A673 (cell line): Measurements from ENCODE around the gene CACNA1A. TPM values are rescaled to one million over a fixed set of nuclear protein-coding genes. Genes with fewer than 3 reads are reported as not detected.

Experiments
- BruUV-seq: library from RNA; stranded (reverse); fragments of 400-500 nt; replicated peaks from 2 replicates; lab custom pipeline; 2021; lab: Mats Ljungman, UMichigan
- CTCF ChIA-PET: fragments of 300-600 bp; sonication (Branson Sonifier 250); formaldehyde crosslinking; loops from one replicate; lab custom pipeline; 2022; ENCODE audit warnings: antibody characterized with exemption; lab: Charles Lee
- POLR2A ChIA-PET: fragments of 300-600 bp; sonication (Branson Sonifier 250); formaldehyde crosslinking; loops from one replicate; lab custom pipeline; 2022; ENCODE audit warnings: antibody characterized with exemption; ENCODE audit not compliant: low non-redundant PET; lab: Charles Lee
- DNase-seq: peaks from one replicate; pipeline ENCODE4 v3.0.0-alpha.2; 2015; ENCODE audit warnings: low spot score
- H3K27ac ChIP-seq: fragments of 200-600 bp; sonication (generic); 2 replicates; pipeline ENCODE4 v1.5.1; 2016; ENCODE audit warnings: mixed run types, low read depth, mild to moderate bottlenecking, mixed read lengths, antibody characterized with exemption, low read length; ENCODE audit not compliant: poor library complexity, severe bottlenecking
- H3K27me3 ChIP-seq: fragments of 200-600 bp; sonication (generic); replicated peaks from 2 replicates; pipeline ENCODE4 v1.6.1; 2017; ENCODE audit warnings: mixed run types, low read depth, mild to moderate bottlenecking, mixed read lengths, antibody characterized with exemption, low read length; ENCODE audit not compliant: insufficient read depth, poor library complexity
- H3K36me3 ChIP-seq: fragments of 200-600 bp; sonication (generic); 2 replicates; pipeline ENCODE4 v1.6.1; 2016; ENCODE audit warnings: mixed run types, mild to moderate bottlenecking, mixed read lengths, antibody characterized with exemption, low read length; ENCODE audit not compliant: insufficient read depth, poor library complexity, severe bottlenecking
- H3K4me1 ChIP-seq: fragments of 200-600 bp; sonication (generic); 2 replicates; pipeline ENCODE4 v1.6.1; 2017; ENCODE audit warnings: mixed run types, mild to moderate bottlenecking, mixed read lengths, antibody characterized with exemption, low read length; ENCODE audit not compliant: insufficient read depth, poor library complexity, severe bottlenecking
- H3K4me3 ChIP-seq: fragments of 200-600 bp; sonication (generic); 2 replicates; pipeline ENCODE4 v1.5.1; 2016; ENCODE audit warnings: low read depth, mixed run types, mild to moderate bottlenecking, mixed read lengths, low read length; ENCODE audit not compliant: poor library complexity, severe bottlenecking
- H3K9me3 ChIP-seq: fragments of 200-600 bp; sonication (generic); 2 replicates; pipeline ENCODE4 v1.6.1; 2016; ENCODE audit warnings: mixed run types, low read depth, mild to moderate bottlenecking, mixed read lengths, antibody characterized with exemption, low read length; ENCODE audit not compliant: poor library complexity, severe bottlenecking
- EZH2 ChIP-seq: fragments of 200-600 bp; sonication (generic); IDR thresholded peaks from 2 replicates; pipeline ENCODE4 v1.6.1; 2017; ENCODE audit warnings: borderline replicate concordance, low read depth, mild to moderate bottlenecking, mixed read lengths, antibody characterized with exemption, low read length; ENCODE audit not compliant: poor library complexity, severe bottlenecking
- intact Hi-C: fragments of 100-400 bp; cut with micrococcal nuclease; formaldehyde crosslinking; loops from one replicate; pipeline ENCODE4 v1.10.0; 2022; ENCODE audit not compliant: unreplicated experiment
- total RNA-seq: library from RNA; stranded (reverse); gene quantifications from 2 replicates; pipeline ENCODE4 v1.2.3, GENCODE V29; 2021
- TF ChIP-seq, protein P1 (sequence below): fragments of 300-800, 200-600 bp; sonication (generic); conservative IDR thresholded peaks from 2 replicates; pipeline ENCODE4 v1.5.1; 2017; ENCODE audit warnings: low read depth, mild to moderate bottlenecking, antibody characterized with exemption, low read length, moderate library complexity, mixed read lengths

CACNA1A gene
- total RNA-seq, 1 experiment from 2014 or later = 3.2 TPM

DNA sequence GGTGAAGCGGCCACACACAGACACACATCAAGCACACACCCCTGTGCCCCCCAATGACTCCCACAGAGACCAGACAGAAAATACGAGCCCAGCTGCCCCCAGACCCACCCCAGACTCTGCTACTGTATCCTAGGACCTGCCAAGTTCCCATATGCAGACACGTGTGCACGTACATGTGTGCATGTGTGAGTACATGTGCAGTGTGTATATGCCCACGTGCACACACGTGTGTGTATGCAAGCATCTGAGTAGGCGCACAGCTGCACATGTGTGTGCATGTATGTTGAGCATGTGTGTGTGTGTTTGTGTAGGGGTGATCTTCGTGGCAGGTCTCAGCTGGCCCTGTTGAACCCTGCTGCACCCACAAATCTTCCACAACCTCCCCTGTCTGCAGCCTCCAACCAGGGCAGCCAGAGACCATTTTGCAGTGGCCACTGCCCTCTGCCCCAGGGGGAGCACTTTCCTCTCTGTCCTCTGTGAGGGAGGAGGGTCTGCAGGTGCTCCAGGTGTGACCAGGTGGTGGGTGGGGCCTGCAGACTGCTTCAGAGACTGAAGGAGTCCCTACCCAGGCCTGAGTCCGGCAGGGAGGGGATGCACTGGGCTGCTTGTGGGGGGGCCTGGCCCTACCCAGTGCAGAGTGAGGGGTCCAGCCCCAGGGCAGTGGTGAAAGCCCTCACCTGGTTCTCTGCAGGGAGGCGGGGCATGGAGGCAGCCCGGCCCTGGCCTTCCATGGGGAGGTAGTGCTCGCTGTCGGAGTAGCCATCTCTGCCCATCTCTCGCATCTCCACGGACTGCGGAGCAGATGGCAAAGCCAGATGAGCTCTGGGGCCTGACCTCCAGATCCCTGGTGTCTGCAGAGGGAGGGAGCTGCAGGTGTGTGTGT is 294.6 kb downstream of the CACNA1A start:
- Histone ChIP-seq H3K4me1 (peaks cover 11% of the 10 kb centered on the region), H3K4me3 (no peak overlapping the region), H3K9me3 (no peaks in the 10 kb centered on the region), H3K27ac (no peak overlapping the region), H3K36me3 (no peaks in the 10 kb centered on the region), H3K27me3 (no peaks in the 10 kb centered on the region)
- POLR2A ChIA-PET = no interaction called here
- no TSS peak for BruUV-seq
- TF ChIP-seq, protein P1, sequence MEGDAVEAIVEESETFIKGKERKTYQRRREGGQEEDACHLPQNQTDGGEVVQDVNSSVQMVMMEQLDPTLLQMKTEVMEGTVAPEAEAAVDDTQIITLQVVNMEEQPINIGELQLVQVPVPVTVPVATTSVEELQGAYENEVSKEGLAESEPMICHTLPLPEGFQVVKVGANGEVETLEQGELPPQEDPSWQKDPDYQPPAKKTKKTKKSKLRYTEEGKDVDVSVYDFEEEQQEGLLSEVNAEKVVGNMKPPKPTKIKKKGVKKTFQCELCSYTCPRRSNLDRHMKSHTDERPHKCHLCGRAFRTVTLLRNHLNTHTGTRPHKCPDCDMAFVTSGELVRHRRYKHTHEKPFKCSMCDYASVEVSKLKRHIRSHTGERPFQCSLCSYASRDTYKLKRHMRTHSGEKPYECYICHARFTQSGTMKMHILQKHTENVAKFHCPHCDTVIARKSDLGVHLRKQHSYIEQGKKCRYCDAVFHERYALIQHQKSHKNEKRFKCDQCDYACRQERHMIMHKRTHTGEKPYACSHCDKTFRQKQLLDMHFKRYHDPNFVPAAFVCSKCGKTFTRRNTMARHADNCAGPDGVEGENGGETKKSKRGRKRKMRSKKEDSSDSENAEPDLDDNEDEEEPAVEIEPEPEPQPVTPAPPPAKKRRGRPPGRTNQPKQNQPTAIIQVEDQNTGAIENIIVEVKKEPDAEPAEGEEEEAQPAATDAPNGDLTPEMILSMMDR = no peak
- no peak for TF ChIP-seq EZH2
- DNase-seq = no peak
- intact Hi-C loops = no loop called here
- CTCF ChIA-PET = no interaction called here

DNA sequence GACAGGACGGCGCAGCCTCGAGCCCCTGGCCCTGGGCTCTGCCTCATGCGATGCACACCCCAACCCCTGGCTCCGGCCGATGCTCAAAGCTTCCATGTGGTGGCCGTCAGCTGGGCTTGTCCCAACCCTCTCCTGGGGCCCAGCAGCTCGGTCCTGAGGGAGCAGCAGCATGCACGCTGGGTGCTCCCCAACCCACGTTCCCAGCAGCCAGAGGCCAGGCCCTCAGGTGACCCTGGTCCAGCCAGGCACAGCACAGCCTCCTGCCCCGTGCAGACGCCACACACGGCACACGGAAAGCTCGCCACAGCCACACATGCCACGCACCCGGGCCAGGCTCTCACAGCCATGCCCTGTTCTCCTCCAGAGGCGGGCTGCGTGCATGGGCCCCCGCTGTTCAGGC is 295.3 kb downstream of the CACNA1A start:
- Histone ChIP-seq H3K4me3 (no peak overlapping the region), H3K27ac (no peak overlapping the region), H3K36me3 (no peaks in the 10 kb centered on the region), H3K27me3 (no peaks in the 10 kb centered on the region), H3K4me1 (peaks cover 14% of the 10 kb centered on the region), H3K9me3 (no peaks in the 10 kb centered on the region)
- TF ChIP-seq, protein P1 = no peak
- no peak for TF ChIP-seq EZH2
- no TSS peak for BruUV-seq
- intact Hi-C loops = no loop called here
- DNase-seq = no peak
- ChIA-PET POLR2A (no interaction called here), CTCF (no interaction called here)

DNA sequence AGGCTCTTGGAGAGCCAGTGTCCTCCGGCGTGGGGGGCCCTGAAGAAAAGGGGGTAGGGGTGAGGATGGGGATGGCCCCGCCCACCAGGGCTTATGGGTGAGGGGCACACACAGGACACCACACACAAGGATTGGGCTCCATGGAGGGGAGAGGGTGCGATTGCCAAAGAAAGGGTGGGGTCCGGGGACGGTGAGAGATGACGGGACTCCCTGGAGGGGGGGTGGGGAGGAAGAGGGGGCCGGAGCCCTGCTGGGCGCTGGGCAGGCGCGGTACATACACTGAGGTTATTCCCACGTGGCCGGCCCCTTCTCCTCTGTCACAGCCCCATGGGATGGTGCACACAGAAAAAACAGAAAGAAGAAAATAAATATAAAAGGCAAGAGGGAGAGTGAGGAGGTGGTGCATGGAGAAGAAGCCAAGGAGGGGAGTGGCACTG is 295.9 kb downstream of the CACNA1A start:
- Histone ChIP-seq H3K36me3 (no peaks in the 10 kb centered on the region), H3K9me3 (no peaks in the 10 kb centered on the region), H3K27me3 (no peaks in the 10 kb centered on the region), H3K4me1 (peaks cover 14% of the 10 kb centered on the region), H3K27ac (no peak overlapping the region), H3K4me3 (no peak overlapping the region)
- DNase-seq = no peak
- TF ChIP-seq EZH2 = no peak
- TF ChIP-seq, protein P1 = no peak
- no TSS peak for BruUV-seq
- ChIA-PET POLR2A (no interaction called here), CTCF (no interaction called here)
- intact Hi-C loops = no loop called here
